ENCODE data around the gene FBXO17. TPM values are rescaled to one million over a fixed set of nuclear protein-coding genes. Genes with fewer than 3 reads are reported as not detected.

FBXO17 gene
- total RNA-seq, 2 experiments from 2014 or later = not detected

DNA sequence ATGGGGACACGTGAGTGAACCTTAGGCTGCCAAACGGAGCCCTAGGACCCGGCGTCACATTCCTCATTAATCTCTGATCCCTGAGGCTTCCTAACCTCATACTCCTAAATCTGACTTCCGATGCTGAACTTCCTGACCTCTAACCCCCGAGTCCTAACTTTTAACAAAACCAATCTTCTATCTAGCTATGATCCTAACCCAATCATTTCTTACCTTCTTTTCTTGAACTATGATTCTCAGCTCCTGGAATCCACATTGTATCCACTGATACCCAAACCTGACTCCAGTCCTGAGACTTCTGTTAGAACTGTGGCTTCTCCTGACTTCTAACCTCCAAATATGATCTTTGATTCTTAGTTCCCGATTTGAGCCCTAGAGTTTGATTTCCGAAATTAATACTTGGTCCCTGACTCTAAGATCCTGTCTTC lies 75.3 kb downstream of the FBXO17 start:
- POLR2A ChIA-PET = interaction anchor here (0.6 to 2.5 kb wide), 20 partner anchors 19 to 565 kb away, joined by 3 to 27 read pairs (median 4); partner anchors contain the start of genes ACTN4, CATSPERG, ECH1 and EIF3K
- Mint-ChIP-seq H3K27ac (peak overlapping the region; percentile 89), H3K27me3 (no peaks in the 10 kb centered on the region)

DNA sequence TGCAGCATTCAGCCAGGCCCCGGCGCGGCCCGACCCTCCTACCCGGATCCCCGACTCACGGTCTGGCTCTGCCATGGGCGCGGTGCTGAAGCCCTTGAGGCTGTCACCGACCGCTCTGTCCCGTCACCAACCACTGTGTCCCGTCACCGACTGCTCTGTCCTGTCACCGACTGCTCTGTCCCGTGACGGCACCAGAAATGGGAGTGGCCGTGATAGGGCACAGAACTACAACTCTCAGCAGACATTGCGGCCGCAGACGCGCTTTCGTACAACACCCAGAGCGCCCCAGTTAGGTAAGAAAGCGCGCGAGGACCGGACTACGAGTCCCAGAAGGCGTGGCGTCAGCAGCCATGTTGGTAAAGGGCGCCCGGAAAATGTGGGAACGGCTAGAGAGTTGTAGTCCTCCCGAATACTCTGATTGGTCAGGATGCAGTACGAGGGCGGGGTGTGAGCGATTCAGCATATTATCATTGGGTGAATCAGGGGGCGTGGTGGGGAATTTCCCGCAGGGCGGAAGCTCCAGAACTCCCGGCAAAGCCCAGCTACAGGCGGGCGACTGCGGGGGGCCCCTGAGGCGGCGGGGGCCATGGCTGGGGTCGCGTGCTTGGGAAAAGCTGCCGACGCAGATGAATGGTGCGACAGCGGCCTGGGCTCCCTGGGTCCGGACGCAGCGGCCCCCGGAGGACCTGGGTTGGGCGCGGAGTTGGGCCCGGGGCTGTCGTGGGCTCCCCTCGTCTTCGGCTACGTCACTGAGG lies 75.9 kb downstream of the FBXO17 start, which contains the start of the genes NFKBIB and SIRT2:
NFKBIB (plus strand) TSS at position 523 of the 755 bp plus-strand sequence; CDS start at position 587, 64 bp downstream.
SIRT2 (minus strand) TSS at position 172 of the 755 bp plus-strand sequence; CDS start at position 75, 97 bp downstream.
- peak; percentile 97 to 100 (median 99) for DNase-seq
- H3K9me3 ChIP-seq (ENCODE audit: control insufficient read depth in 1 of 2, insufficient read depth in 1 of 2, low read length in 2 of 2) = no peaks in the 10 kb centered on the region
- peaks cover 49% of the 10 kb centered on the region for H3K4me1 ChIP-seq (ENCODE audit: insufficient read depth, low read length)
- H3K4me3 ChIP-seq (ENCODE audit: low read length) = peak within 1 kb of the TSS; percentile 97
- H3K27me3 Mint-ChIP-seq = no peaks in the 10 kb centered on the region
- ChIA-PET CTCF (interaction anchor here (1.0 to 2.9 kb wide), 7 partner anchors 12 to 997 kb away, joined by 3 to 46 read pairs (median 5); partner anchors contain the start of genes FAM98C, MRPS12, PSMD8 and SARS2), POLR2A (interaction anchor here (0.6 to 2.5 kb wide), 20 partner anchors 20 to 564 kb away, joined by 3 to 27 read pairs (median 4); partner anchors contain the start of genes ACTN4, CATSPERG, ECH1 and EIF3K)
- H3K27ac ChIP-seq (ENCODE audit: low read depth in 1 of 2, low read length in 2 of 2) = peak within 1 kb of the TSS; percentile 97 to 99
- peaks cover 47% of the 10 kb centered on the region for H3K4me1 Mint-ChIP-seq (ENCODE audit: low read depth)
- intact Hi-C loops (cut with DNase I, micrococcal nuclease) = loop anchor here (1.0 to 2.0 kb wide), 6 partner anchors 21 to 68 kb away; partner anchors contain the start of genes MRPS12 (in 2 of the 2), RINL (in 2 of the 2), SARS2 (in 2 of the 2) and ECH1 (in 1 of the 2)
- H3K27me3 ChIP-seq (ENCODE audit: control insufficient read depth in 1 of 2, insufficient read depth in 2 of 2, low read length in 2 of 2) = no peaks in the 10 kb centered on the region
- H3K36me3 ChIP-seq (ENCODE audit: insufficient read depth, low read length) = peaks cover 6% of the 10 kb centered on the region
- peaks cover 27% of the 10 kb centered on the region for H3K36me3 Mint-ChIP-seq (ENCODE audit: low read depth)
- ATAC-seq (ENCODE audit: poor library complexity) = peak; percentile 86
- H3K9me3 Mint-ChIP-seq = no peaks in the 10 kb centered on the region
- H3K4me3 Mint-ChIP-seq = peak within 1 kb of the TSS; percentile 93
- TF ChIP-seq, protein P1, sequence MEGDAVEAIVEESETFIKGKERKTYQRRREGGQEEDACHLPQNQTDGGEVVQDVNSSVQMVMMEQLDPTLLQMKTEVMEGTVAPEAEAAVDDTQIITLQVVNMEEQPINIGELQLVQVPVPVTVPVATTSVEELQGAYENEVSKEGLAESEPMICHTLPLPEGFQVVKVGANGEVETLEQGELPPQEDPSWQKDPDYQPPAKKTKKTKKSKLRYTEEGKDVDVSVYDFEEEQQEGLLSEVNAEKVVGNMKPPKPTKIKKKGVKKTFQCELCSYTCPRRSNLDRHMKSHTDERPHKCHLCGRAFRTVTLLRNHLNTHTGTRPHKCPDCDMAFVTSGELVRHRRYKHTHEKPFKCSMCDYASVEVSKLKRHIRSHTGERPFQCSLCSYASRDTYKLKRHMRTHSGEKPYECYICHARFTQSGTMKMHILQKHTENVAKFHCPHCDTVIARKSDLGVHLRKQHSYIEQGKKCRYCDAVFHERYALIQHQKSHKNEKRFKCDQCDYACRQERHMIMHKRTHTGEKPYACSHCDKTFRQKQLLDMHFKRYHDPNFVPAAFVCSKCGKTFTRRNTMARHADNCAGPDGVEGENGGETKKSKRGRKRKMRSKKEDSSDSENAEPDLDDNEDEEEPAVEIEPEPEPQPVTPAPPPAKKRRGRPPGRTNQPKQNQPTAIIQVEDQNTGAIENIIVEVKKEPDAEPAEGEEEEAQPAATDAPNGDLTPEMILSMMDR (IDR thresholded peaks at IDR 0.05) = no peak
- H3K27ac Mint-ChIP-seq = peak within 1 kb of the TSS; percentile 89

More for the DNA sequence above, 75.3 kb downstream of the FBXO17 start:
- no peaks in the 10 kb centered on the region for H3K9me3 ChIP-seq (ENCODE audit: control insufficient read depth in 1 of 2, insufficient read depth in 1 of 2, low read length in 2 of 2)
- DNase-seq = no peak
- H3K4me1 Mint-ChIP-seq (ENCODE audit: low read depth) = peaks cover 47% of the 10 kb centered on the region
- CTCF ChIA-PET = interaction anchor here (1.0 to 2.9 kb wide), 7 partner anchors 13 to 998 kb away, joined by 3 to 46 read pairs (median 5); partner anchors contain the start of genes FAM98C, MRPS12, PSMD8 and SARS2
- TF ChIP-seq, protein P1 (IDR thresholded peaks at IDR 0.05) = no peak
- H3K4me3 ChIP-seq (ENCODE audit: low read length) = peak overlapping the region; percentile 97
- H3K4me1 ChIP-seq (ENCODE audit: insufficient read depth, low read length) = peaks cover 44% of the 10 kb centered on the region
- ATAC-seq (ENCODE audit: poor library complexity) = no peak
- H3K9me3 Mint-ChIP-seq = no peaks in the 10 kb centered on the region
- no peaks in the 10 kb centered on the region for H3K27me3 ChIP-seq (ENCODE audit: control insufficient read depth in 1 of 2, insufficient read depth in 2 of 2, low read length in 2 of 2)
- peak overlapping the region; percentile 93 for H3K4me3 Mint-ChIP-seq
- intact Hi-C loops (cut with DNase I, micrococcal nuclease) = no loop called here
- H3K36me3 ChIP-seq (ENCODE audit: insufficient read depth, low read length) = peaks cover 12% of the 10 kb centered on the region
- H3K27ac ChIP-seq (ENCODE audit: low read depth in 1 of 2, low read length in 2 of 2) = peak overlapping the region; percentile 97 to 99
- H3K36me3 Mint-ChIP-seq (ENCODE audit: low read depth) = peaks cover 32% of the 10 kb centered on the region

DNA sequence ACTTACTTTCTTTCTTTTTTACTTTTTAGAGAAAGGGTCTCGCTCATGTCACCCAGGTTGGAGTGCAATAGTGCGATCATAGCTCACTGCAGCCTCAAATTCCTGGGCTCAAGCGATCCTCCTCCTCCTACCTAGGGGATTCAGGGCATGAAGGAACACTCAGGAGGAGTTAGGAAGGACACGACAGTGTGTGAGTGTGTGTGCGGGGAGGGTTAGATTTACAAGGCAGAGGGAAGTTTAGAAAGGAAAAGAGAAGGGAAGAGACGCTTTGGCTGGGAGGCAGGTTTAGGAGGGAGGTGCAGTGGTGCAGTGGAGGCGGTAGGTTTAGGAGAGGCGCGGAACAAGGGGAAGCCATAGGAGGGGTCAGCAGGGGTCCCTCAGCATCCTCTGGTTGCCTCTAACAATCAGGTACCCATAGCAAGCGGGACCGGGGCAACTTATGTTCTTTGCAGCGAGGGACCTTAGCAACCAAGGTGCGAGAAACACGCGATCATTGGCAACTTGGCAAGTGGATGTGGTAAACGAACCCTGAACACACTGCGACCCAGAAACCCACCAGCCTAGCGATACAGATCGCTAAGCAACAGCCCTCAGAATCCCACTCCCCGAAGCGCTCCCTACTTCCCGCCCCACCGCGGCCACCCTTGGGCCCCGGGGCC lies 76.6 kb downstream of the FBXO17 start:
- Mint-ChIP-seq H3K9me3 (no peaks in the 10 kb centered on the region), H3K4me3 (peak overlapping the region; percentile 93), H3K27ac (peak overlapping the region; percentile 89), H3K27me3 (no peaks in the 10 kb centered on the region), H3K36me3 (ENCODE audit: low read depth) (peaks cover 20% of the 10 kb centered on the region), H3K4me1 (ENCODE audit: low read depth) (peaks cover 41% of the 10 kb centered on the region)
- Histone ChIP-seq H3K27me3 (ENCODE audit: control insufficient read depth in 1 of 2, insufficient read depth in 2 of 2, low read length in 2 of 2) (no peaks in the 10 kb centered on the region), H3K4me1 (ENCODE audit: insufficient read depth, low read length) (peaks cover 49% of the 10 kb centered on the region), H3K36me3 (ENCODE audit: insufficient read depth, low read length) (peaks cover under 1% of the 10 kb centered on the region), H3K27ac (ENCODE audit: low read depth in 1 of 2, low read length in 2 of 2) (peak overlapping the region; percentile 95 to 99), H3K4me3 (ENCODE audit: low read length) (peak overlapping the region; percentile 97), H3K9me3 (ENCODE audit: control insufficient read depth in 1 of 2, insufficient read depth in 1 of 2, low read length in 2 of 2) (no peaks in the 10 kb centered on the region)
- ChIA-PET POLR2A (interaction anchor here (2.5 kb wide), 1 partner anchor 31 kb away, joined by 27 read pairs; the partner anchor contains the start of genes MRPS12 and SARS2), CTCF (interaction anchor here (1.3 to 2.9 kb wide), 2 partner anchors 29 to 31 kb away, joined by 5 to 46 read pairs; partner anchors contain the start of genes MRPS12 and SARS2)
- TF ChIP-seq, protein P1 (IDR thresholded peaks at IDR 0.05) = no peak
- intact Hi-C loops (cut with DNase I, micrococcal nuclease) = loop anchor here (1.0 to 2.0 kb wide), 6 partner anchors 20 to 68 kb away; partner anchors contain the start of genes MRPS12 (in 2 of the 2), RINL (in 2 of the 2), SARS2 (in 2 of the 2) and ECH1 (in 1 of the 2)
- ATAC-seq (ENCODE audit: poor library complexity) (no peak), DNase-seq (no peak)

All from CD4-positive, alpha-beta T cell (primary cell).